Esophagus (tissue), 2 donors: ENCODE data around the gene SOHLH1. TPM values are rescaled to one million over a fixed set of nuclear protein-coding genes. Genes with fewer than 3 reads are reported as not detected.

Experiments used
- H3K27ac ChIP-seq, 2 donors: one replicate each; pipeline ENCODE4 v1.5.1; 2013; ENCODE audit warnings: low read depth in 2 of 2, mild to moderate bottlenecking in 2 of 2, inconsistent platforms in 1 of 2, low read length in 1 of 2, moderate library complexity in 1 of 2
- H3K27me3 ChIP-seq, 2 donors: one replicate each; pipeline ENCODE4 v1.6.1; 2013; ENCODE audit warnings: low read length in 2 of 2, control low read depth in 1 of 2, mild to moderate bottlenecking in 1 of 2; ENCODE audit not compliant: insufficient read depth in 2 of 2, control insufficient read depth in 1 of 2
- H3K36me3 ChIP-seq, 2 donors: one replicate each; pipeline ENCODE4 v1.6.1; 2013; ENCODE audit warnings: low read length in 1 of 2; ENCODE audit not compliant: control insufficient read depth in 2 of 2, insufficient read depth in 2 of 2
- H3K4me1 ChIP-seq, 2 donors: one replicate each; pipeline ENCODE4 v1.6.1; 2013; ENCODE audit warnings: low read length in 1 of 2; ENCODE audit not compliant: control insufficient read depth in 2 of 2, insufficient read depth in 2 of 2
- H3K4me3 ChIP-seq, 2 donors: one replicate each; pipeline ENCODE4 v1.5.1; 2013; ENCODE audit warnings: low read length in 2 of 2, mild to moderate bottlenecking in 2 of 2, low read depth in 1 of 2, moderate library complexity in 1 of 2
- H3K9me3 ChIP-seq, 2 donors: one replicate each; pipeline ENCODE4 v1.6.1; 2013; ENCODE audit warnings: mild to moderate bottlenecking in 2 of 2, low read depth in 1 of 2, low read length in 1 of 2, moderate library complexity in 1 of 2; ENCODE audit not compliant: control insufficient read depth in 2 of 2, insufficient read depth in 1 of 2
- whole genome bisulfite sequencing, 2 donors: extraction: QIAGEN DNeasy Blood & Tissue Kit; methylation state at CpG; one replicate each; pipeline ENCODE4 v1.1.7; 2013; 5-methylcytosine and 5-hydroxymethylcytosine counted together
- polyA plus RNA-seq, 2 donors: library from polyadenylated mRNA; stranded (reverse); fragments of 200-250 nt; gene quantifications; one replicate each; pipeline ENCODE4 v1.2.3, GENCODE V29; 2013
- donor health status: healthy with polysubstance abuse.
- donor health status: Bipolar disorder and iron deficiency.

Gene SOHLH1
- polyA plus RNA-seq, 2 donors: not detected

GRCh38 chr9:135655317-135655716 lies 44.0 kb downstream of the SOHLH1 start:
- H3K36me3 ChIP-seq: no peaks in the 10 kb centered on the region
- H3K9me3 ChIP-seq: peaks cover 0 to 3% of the 10 kb centered on the region in 2 donors
- no peak overlapping the region for H3K27ac ChIP-seq
- 69 to 80% methylated on average over 8 of the region's 8 CpGs for WGBS, 2 donors
- peaks cover 0 to 3% of the 10 kb centered on the region in 2 donors for H3K4me1 ChIP-seq
- peaks cover 0 to 4% of the 10 kb centered on the region in 2 donors for H3K27me3 ChIP-seq
- H3K4me3 ChIP-seq: no peak overlapping the region

- no peak overlapping the region for H3K4me3 ChIP-seq
- peaks cover 0 to 4% of the 10 kb centered on the region in 2 donors for H3K27me3 ChIP-seq
- H3K9me3 ChIP-seq: peaks cover 10% of the 10 kb centered on the region in 2 donors
- H3K4me1 ChIP-seq: peaks cover 0 to 3% of the 10 kb centered on the region in 2 donors
- 93 to 94% methylated on average over 17 of the region's 17 CpGs for WGBS, 2 donors
- no peak overlapping the region for H3K27ac ChIP-seq
- no peaks in the 10 kb centered on the region for H3K36me3 ChIP-seq
Measured at GRCh38 chr9:135650408-135650807, 48.9 kb downstream of the SOHLH1 start.

GRCh38 chr9:135649508-135649907 lies 49.8 kb downstream of the SOHLH1 start:
- no peak overlapping the region for H3K27ac ChIP-seq
- WGBS, 2 donors: 70 to 85% methylated on average over 2 of the region's 2 CpGs

GRCh38 chr9:135648494-135649410 lies 50.5 kb downstream of the SOHLH1 start:
- H3K4me1 ChIP-seq: peaks cover 0 to 3% of the 10 kb centered on the region in 2 donors
- no peaks in the 10 kb centered on the region for H3K27me3 ChIP-seq
- 79% methylated on average over 10 of the region's 10 CpGs for WGBS, 2 donors
- no peak overlapping the region for H3K27ac ChIP-seq
- H3K4me3 ChIP-seq: no peak overlapping the region
- H3K36me3 ChIP-seq: no peaks in the 10 kb centered on the region
- H3K9me3 ChIP-seq: peaks cover 10 to 18% of the 10 kb centered on the region in 2 donors

More at GRCh38 chr9:135649508-135649907, 49.8 kb downstream of the SOHLH1 start:
- H3K9me3 ChIP-seq: peaks cover 10 to 15% of the 10 kb centered on the region in 2 donors
- H3K36me3 ChIP-seq: no peaks in the 10 kb centered on the region
- H3K4me1 ChIP-seq: peaks cover 0 to 3% of the 10 kb centered on the region in 2 donors
- H3K27me3 ChIP-seq: no peaks in the 10 kb centered on the region
- no peak overlapping the region for H3K4me3 ChIP-seq

GRCh38 chr9:135647884-135648283 lies 51.4 kb downstream of the SOHLH1 start:
- peaks cover 0 to 3% of the 10 kb centered on the region in 2 donors for H3K4me1 ChIP-seq
- 81 to 86% methylated on average over 4 of the region's 4 CpGs for WGBS, 2 donors
- H3K27me3 ChIP-seq: no peaks in the 10 kb centered on the region
- H3K9me3 ChIP-seq: peaks cover 10 to 18% of the 10 kb centered on the region in 2 donors
- H3K27ac ChIP-seq: no peak overlapping the region
- no peak overlapping the region for H3K4me3 ChIP-seq
- no peaks in the 10 kb centered on the region for H3K36me3 ChIP-seq

GRCh38 chr9:135644631-135645218 lies 54.6 kb downstream of the SOHLH1 start:
- H3K27ac ChIP-seq: no peak overlapping the region
- H3K9me3 ChIP-seq: peaks cover 10 to 13% of the 10 kb centered on the region in 2 donors
- no peaks in the 10 kb centered on the region for H3K4me1 ChIP-seq
- H3K27me3 ChIP-seq: no peaks in the 10 kb centered on the region
- 72% methylated on average over 5 of the region's 5 CpGs for WGBS, 2 donors
- H3K36me3 ChIP-seq: no peaks in the 10 kb centered on the region
- H3K4me3 ChIP-seq: no peak overlapping the region

Other genes with a start within 250 kb of the SOHLH1 start
- gene PPP1R26, start 219.7 kb downstream of the SOHLH1 start, polyA plus RNA-seq: 1 to 10 TPM; 4.7 to 6.4 TPM
- gene MRPS2, start 198.8 kb downstream of the SOHLH1 start, polyA plus RNA-seq: 10 to 100 TPM; 19.3 to 40.8 TPM
- gene LCN1, start 178.0 kb downstream of the SOHLH1 start, polyA plus RNA-seq: not detected
- gene OBP2A, start 153.4 kb downstream of the SOHLH1 start, polyA plus RNA-seq: not detected
- not detected for gene PAEP, start 137.7 kb downstream of the SOHLH1 start, polyA plus RNA-seq
- gene GLT6D1, start 59.9 kb downstream of the SOHLH1 start, polyA plus RNA-seq: not detected
- not detected for gene LCN9, start 36.2 kb downstream of the SOHLH1 start, polyA plus RNA-seq
- under 1 TPM; 0.06 to 0.14 TPM for gene KCNT1, start 2.7 kb upstream of the SOHLH1 start, polyA plus RNA-seq
- gene CAMSAP1, start 208.1 kb upstream of the SOHLH1 start, polyA plus RNA-seq: 10 to 100 TPM; 14.0 to 18.4 TPM